Stimulated activated naive CD8-positive, alpha-beta T cell treated with anti-CD3 and anti-CD28 coated beads, Interleukin-15, amount 100 ng/mL, for 72 hours (primary cell): ENCODE measurements around the gene PNPLA7.
"Not testable (repeated sequence)": the region's sequence is repeated elsewhere in the genome, so short reads cannot be mapped to it uniquely, and the experiment has no call there.

Source experiments
- ATAC-seq: fragments of 150-1000 bp; cut with Tn5 transposase; 2 replicates; pipeline ENCODE4 v1.10.0; 2021; ENCODE audit warnings: mild to moderate bottlenecking, moderate library complexity
- DNase-seq, 2 donors: peaks; one replicate each; pipeline ENCODE4 v3.0.0; 2021 to 2022
- H3K27ac Mint-ChIP-seq, 2 donors: one replicate each; pipeline ENCODE4 v1.8.0; 2022; ENCODE audit warnings: mild to moderate bottlenecking in 2 of 2, mixed read lengths in 2 of 2, moderate library complexity in 2 of 2
- H3K27me3 Mint-ChIP-seq: one replicate; pipeline ENCODE4 v1.8.0; 2022; ENCODE audit warnings: mixed read lengths
- H3K4me1 Mint-ChIP-seq: one replicate; pipeline ENCODE4 v1.8.0; 2022; ENCODE audit warnings: mild to moderate bottlenecking, mixed read lengths
- H3K4me3 Mint-ChIP-seq, 2 donors: one replicate each; pipeline ENCODE4 v1.8.0; 2022; ENCODE audit warnings: mild to moderate bottlenecking in 2 of 2, mixed read lengths in 2 of 2, moderate library complexity in 1 of 2
- H3K9me3 Mint-ChIP-seq, 2 donors: one replicate each; pipeline ENCODE4 v1.8.0; 2022; ENCODE audit warnings: mixed read lengths in 2 of 2

PNPLA7 gene

DNA sequence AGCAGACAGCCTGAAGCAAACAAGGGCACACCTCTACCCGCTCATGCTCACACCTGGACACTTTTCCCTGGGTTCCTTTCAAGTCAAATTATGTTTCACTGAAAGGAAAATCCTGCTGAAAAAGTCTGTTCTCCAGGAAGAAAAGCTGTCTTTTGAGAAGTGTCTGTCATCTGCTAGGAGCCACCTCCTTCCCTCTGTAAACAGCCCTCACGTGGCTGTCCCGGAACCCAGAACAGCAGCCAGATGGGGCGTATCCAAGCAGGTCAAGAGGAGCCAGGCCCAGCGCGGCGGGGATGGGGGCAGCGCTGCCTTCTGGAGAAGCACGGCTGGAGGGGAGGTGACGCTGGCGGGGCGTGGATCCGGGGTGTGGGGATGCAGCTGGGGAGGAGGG, at the start of gene PNPLA7:
TSS of gene PNPLA7 (minus strand) at position 172 of the 391 bp plus-strand sequence. CDS start 205 bp downstream, outside the sequence.
- Mint-ChIP-seq H3K9me3 (no peaks in the 10 kb centered on the region), H3K27me3 (no peaks in the 10 kb centered on the region), H3K4me3 (peak within 1 kb of the TSS; percentile 90 to 91), H3K4me1 (peaks cover 32% of the 10 kb centered on the region), H3K27ac (peak within 1 kb of the TSS; percentile 59 to 89)
- ATAC-seq (no peak), DNase-seq (peak in 1 of 2 donors; percentile 34)

DNA sequence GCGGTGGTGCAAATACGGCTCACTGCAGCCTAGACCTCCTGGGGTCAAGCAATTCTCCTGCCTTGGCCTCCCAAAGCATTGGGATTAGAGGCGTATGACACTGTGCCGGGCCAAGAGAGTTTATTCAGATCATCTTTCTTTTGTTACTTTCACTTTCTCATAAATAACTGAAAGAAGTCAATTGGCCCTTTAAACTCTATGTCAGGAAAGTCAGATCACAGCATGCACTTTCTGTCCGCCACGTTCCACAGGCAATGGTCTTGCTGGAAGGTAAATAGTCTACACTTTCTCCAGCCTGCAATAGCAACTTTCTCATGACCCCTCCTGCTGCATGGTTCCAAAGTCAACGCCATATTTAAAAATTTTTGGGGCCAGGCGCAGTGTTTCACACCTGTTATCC, 48.7 kb upstream of the PNPLA7 start:
- Mint-ChIP-seq H3K4me1 (peaks cover 12% of the 10 kb centered on the region), H3K9me3 (no peaks in the 10 kb centered on the region), H3K27ac (no peak overlapping the region), H3K4me3 (no peak overlapping the region), H3K27me3 (no peaks in the 10 kb centered on the region)
- DNase-seq (no peak), ATAC-seq (no peak)

DNA sequence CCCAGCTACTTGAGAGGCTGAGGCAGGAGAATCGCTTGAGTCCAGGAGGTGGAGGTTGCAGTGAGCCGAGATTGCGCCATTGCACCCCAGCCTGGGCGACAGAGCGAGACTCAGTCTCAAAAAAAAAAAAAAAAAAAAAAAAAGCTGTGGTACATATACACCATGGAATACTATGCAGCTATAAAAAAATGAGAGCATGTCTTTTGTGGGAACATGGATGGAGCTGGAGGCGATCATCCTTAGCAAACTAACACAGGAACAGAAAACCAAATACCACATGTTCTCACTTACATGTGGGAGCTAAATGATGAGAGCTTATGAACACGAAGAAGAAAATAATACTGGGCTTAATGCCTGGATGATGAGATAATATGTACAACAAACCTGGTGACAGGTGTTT, 46.4 kb upstream of the PNPLA7 start:
- not testable (repeated sequence) for DNase-seq, H3K9me3 Mint-ChIP-seq, H3K4me3 Mint-ChIP-seq, H3K27ac Mint-ChIP-seq, H3K27me3 Mint-ChIP-seq, ATAC-seq, H3K4me1 Mint-ChIP-seq

DNA sequence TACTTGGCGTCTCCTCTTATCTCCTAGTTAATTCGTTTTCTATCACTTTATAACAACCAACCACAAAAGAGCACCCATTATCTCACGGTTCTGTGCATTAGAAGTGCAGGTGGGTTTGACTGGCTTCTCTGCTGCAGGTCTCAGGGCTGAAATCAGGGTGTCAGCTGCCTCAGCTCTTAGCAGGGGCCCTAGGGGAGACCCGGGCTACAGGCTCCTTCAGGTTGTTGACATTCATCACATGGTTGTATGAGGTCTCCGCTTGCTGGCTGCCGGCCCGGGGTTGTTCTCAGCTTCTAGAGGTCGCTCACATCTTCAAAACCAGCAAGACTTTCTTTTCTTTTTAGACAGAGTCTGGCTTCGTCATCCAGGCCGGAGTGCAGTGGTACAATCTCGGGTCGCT, 43.0 kb upstream of the PNPLA7 start:
- ATAC-seq, result no peak
- no peaks in the 10 kb centered on the region for H3K27me3 Mint-ChIP-seq
- H3K4me1 Mint-ChIP-seq, result peaks cover 30% of the 10 kb centered on the region
- no peak overlapping the region for H3K4me3 Mint-ChIP-seq
- no peaks in the 10 kb centered on the region for H3K9me3 Mint-ChIP-seq
- no peak overlapping the region for H3K27ac Mint-ChIP-seq
- no peak for DNase-seq

DNA sequence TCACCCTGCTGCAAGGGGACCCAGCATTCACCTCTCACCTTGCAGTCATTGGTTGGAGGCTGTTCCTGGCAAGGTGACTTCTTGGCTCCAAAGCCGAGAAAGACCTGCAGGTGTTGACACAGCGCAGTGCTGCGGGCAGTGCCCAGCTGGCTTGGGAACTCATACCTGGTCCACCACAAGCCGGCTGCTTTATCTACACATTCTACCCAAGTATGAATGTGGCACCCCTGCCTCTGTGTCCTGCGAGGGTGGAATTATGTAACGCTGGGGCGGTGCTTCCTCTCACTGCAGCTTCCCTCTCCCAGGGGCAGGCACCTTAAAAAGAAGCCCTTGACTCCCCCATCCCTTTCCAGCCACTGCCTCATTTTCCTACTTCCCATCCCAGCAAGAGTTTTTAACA, 42.6 kb upstream of the PNPLA7 start:
- DNase-seq, result no peak
- Mint-ChIP-seq H3K4me1 (peaks cover 35% of the 10 kb centered on the region), H3K4me3 (no peak overlapping the region), H3K27ac (no peak overlapping the region), H3K27me3 (no peaks in the 10 kb centered on the region), H3K9me3 (no peaks in the 10 kb centered on the region)
- ATAC-seq, result no peak

DNA sequence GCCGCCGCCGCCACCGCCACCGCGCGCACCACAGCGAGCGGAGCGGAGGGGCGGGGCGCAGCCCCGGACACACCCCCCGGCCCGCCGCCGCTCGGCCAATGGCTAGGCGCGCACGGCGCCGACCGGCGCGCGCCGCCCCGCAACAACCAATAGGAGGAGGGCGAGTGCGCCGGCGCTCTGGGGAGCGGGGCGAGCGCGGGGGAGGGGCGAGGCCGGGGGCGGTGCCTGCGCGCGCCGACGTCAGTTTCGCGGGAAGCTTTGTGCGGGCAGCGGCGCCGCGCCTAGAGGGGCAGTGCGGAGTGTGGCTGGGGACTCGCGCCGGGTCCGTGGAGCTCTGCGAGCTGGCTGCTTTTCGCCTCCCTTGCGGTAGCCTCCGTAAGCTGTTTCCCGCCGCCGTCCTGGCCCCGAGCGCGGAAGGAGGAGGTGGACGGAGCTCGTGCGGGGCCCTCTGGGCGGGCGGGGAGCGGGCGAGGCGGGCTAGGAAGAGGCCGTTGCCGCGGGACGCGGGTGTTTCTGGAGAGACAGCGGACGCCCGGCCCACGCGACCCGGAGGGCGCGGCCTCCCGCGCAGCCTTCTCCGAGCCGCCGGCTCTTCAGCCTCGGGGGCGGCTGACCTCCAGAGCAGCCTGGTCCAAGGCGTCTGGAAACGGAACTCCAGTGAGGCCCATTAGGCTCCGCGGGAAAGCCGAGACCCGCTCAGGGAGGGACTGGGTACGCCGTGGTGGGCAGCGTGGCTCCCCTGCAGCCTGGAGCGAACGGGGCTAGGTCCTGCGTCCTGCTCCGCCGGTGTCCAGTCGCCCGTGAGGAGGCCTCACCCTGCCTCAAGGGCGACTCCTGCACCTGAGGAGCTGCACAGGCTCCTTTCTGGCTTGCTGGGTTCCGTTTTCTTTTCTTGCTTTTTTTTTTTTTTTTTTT, 40.5 kb upstream of the PNPLA7 start, which contains the start of gene ZMYND19:
TSS of gene ZMYND19 (minus strand) at position 44 of the 915 bp plus-strand sequence. CDS start 249 bp downstream, outside the sequence.
- no peaks in the 10 kb centered on the region for H3K27me3 Mint-ChIP-seq
- DNase-seq, result peak; percentile 89 to 92
- H3K4me3 Mint-ChIP-seq, result peak within 1 kb of the TSS; percentile 95 to 99
- peak within 1 kb of the TSS; percentile 66 to 99 for H3K27ac Mint-ChIP-seq
- peak; percentile 96 for ATAC-seq
- H3K9me3 Mint-ChIP-seq, result no peaks in the 10 kb centered on the region
- H3K4me1 Mint-ChIP-seq, result peaks cover 41% of the 10 kb centered on the region

DNA sequence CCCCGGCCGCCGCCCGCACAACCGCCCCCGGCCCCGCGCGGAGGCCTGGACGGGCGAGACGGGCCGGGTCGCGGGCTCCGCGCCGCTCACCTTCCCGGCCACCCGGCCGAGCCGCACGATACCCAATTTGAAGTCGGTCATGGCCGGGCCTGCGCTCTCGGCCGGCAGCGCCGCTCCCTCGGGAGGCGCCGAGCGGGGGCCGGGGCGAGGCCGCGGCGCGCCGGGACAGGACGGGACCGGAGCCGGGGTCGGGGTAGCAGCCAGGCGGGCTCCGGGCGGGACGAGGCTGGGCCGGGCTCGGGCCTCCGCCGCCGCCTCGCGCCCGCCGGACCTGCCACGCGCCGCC, 39.9 kb upstream of the PNPLA7 start:
- ATAC-seq (peak; percentile 57), DNase-seq (no peak)
- Mint-ChIP-seq H3K9me3 (no peaks in the 10 kb centered on the region), H3K27me3 (no peaks in the 10 kb centered on the region), H3K4me1 (peaks cover 41% of the 10 kb centered on the region), H3K27ac (no peak overlapping the region), H3K4me3 (no peak overlapping the region)

DNA sequence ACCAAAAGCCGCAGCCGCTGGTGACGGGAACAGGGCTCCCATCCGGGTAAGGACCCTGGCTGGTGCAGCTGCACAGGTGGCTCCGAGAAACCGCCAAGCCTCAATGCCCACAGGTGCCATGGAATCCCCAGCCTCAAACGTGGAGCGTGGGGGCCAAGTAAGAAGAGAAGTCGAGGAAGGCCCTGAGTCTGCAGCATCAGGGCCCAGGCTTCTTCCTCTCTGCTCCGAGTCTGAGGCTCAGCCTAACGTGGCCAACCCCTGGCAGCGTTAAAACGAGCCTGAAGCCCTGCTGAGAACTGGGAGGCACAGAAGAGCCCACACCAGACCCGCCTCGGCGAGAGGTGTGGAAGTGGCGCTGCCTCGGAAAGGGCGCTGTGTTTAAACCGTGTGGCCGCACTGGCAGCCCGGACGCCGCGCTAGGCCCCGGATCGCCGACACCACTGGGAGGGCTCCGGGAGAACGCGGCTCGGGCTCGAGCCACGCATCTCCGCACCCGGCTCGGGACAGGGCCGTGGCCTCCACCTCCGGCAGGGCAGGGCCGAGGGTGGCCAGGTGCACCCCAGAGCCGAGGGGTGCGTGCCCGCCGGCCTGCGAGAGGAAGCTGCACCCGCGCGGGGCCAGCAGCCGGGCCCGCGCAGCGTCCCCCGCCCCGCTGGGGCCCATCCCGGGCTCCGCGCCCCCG, 39.4 kb upstream of the PNPLA7 start:
- ATAC-seq, result peak; percentile 31
- DNase-seq, result peak; percentile 28 to 29
- Mint-ChIP-seq H3K27ac (peak overlapping the region; percentile 13 to 76), H3K4me1 (peaks cover 41% of the 10 kb centered on the region), H3K9me3 (no peaks in the 10 kb centered on the region), H3K4me3 (peak overlapping the region; percentile 86 to 89), H3K27me3 (no peaks in the 10 kb centered on the region)

DNA sequence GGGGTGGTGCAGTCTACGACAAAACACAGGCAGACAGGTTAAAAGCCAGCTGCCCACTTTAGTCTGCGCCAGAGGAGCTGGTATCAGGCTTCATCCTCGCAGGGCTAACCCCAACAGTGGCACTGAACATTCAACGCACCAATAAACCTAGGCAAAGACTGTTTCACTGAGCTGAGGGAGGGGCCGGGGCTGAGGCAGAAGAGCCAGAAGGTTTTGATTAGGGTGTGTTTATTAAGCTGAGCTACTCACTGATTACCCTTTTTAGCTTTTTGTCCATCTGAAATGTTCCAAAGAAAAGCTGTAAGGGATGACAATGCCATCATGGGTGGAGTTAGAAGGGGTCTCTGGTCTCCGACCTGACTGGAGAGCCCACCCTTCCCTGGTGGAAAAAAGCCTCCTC, 38.7 kb upstream of the PNPLA7 start:
- peak overlapping the region in 1 of 2 donors; percentile 89 for H3K4me3 Mint-ChIP-seq
- no peak for ATAC-seq

DNA sequence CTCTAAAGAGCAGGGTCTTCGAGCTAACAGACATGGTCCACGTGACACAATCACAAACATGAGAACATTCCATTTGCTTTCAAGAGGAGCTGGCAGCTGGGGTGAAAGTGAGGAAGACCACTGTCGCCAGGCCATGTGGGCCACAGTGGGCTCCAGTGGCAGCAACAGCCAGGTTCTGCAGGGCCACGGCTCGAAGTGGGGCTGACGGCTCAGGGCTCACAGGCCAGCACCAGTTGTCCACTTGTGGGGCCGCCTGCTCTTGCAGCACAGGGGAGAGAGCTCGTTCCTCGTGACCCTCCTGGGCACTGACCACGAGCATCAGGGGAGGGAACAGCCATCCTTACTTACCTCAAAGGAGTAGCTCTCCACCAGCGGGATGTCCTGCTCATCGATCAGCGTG, 38.1 kb upstream of the PNPLA7 start:
- peaks cover 41% of the 10 kb centered on the region for H3K4me1 Mint-ChIP-seq

More for the DNA sequence above, 38.7 kb upstream of the PNPLA7 start:
- H3K9me3 Mint-ChIP-seq, result no peaks in the 10 kb centered on the region
- H3K27me3 Mint-ChIP-seq, result no peaks in the 10 kb centered on the region
- peaks cover 41% of the 10 kb centered on the region for H3K4me1 Mint-ChIP-seq
- no peak for DNase-seq
- peak overlapping the region in 1 of 2 donors; percentile 27 for H3K27ac Mint-ChIP-seq

DNA sequence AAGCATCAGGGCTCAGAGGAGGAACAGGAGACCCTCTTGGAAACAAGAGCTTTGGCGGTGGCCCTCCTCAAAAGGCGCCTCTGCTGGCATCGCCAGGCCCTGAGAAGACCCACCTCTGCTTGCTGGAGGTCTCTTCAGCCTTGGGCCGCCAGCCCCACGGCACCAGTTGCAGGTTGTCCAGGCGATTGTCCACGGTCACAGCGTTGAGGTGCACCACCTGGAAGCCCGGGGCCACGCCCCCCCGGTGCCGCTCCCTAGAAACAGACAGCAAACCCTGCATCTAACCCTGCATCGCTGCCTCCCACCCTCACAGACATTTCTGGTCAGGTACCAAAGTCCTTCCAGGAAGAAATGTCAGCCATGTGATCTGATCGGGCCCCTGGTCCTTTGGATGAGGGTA, 36.7 kb upstream of the PNPLA7 start:
- Mint-ChIP-seq H3K27ac (no peak overlapping the region), H3K27me3 (no peaks in the 10 kb centered on the region), H3K4me1 (peaks cover 41% of the 10 kb centered on the region), H3K9me3 (no peaks in the 10 kb centered on the region), H3K4me3 (no peak overlapping the region)
- ATAC-seq (no peak), DNase-seq (no peak)

More for the DNA sequence above, 38.1 kb upstream of the PNPLA7 start:
- H3K27me3 Mint-ChIP-seq, result no peaks in the 10 kb centered on the region
- no peak overlapping the region for H3K27ac Mint-ChIP-seq
- ATAC-seq, result no peak
- peak overlapping the region in 1 of 2 donors; percentile 39 for H3K4me3 Mint-ChIP-seq
- no peak for DNase-seq
- H3K9me3 Mint-ChIP-seq, result no peaks in the 10 kb centered on the region

DNA sequence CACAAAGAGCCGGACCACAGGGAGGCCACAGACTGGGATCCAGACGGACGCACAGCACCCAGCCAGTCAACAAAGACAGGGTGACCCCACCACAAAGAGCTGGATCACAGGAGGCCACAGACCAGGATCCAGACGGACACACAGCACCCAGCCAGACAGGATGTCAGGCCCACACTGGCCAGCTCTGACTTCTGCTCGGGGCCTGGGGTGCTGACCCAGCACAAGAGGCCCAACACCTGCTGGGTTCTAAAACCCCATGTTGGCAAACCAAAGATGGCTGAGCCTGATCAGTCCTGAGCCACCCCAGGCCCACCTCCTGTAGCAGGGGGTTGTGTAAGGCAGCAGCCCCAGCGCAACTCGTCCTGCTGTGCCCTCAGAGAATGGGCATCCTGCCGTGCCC, 33.8 kb upstream of the PNPLA7 start:
- DNase-seq (no peak), ATAC-seq (no peak)
- no peaks in the 10 kb centered on the region for H3K27me3 Mint-ChIP-seq
- no peak overlapping the region for H3K27ac Mint-ChIP-seq
- no peaks in the 10 kb centered on the region for H3K9me3 Mint-ChIP-seq
- no peak overlapping the region for H3K4me3 Mint-ChIP-seq
- H3K4me1 Mint-ChIP-seq, result peaks cover 34% of the 10 kb centered on the region

DNA sequence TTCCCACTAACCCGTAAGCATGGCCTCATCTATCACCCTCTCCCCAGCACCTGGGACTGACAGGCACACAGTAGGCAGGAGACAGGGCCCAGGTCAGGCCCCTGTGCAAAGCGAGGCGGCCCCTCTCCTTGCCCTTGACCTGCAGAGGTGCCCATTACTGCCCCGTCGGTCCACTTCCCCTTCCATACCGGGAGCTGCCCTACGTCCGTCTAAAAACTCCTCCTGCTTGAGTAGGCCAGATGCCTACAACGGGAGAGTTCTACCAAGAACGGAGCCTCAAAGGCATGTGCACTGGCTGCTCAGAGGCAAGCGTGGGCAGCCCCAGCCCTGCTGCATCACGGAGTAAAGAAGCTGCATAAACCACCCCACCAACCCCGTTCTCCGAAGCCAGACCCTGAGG, 33.1 kb upstream of the PNPLA7 start:
- no peaks in the 10 kb centered on the region for H3K9me3 Mint-ChIP-seq
- no peak overlapping the region for H3K27ac Mint-ChIP-seq
- no peak overlapping the region for H3K4me3 Mint-ChIP-seq
- no peaks in the 10 kb centered on the region for H3K27me3 Mint-ChIP-seq
- peaks cover 31% of the 10 kb centered on the region for H3K4me1 Mint-ChIP-seq
- ATAC-seq (no peak), DNase-seq (no peak)

DNA sequence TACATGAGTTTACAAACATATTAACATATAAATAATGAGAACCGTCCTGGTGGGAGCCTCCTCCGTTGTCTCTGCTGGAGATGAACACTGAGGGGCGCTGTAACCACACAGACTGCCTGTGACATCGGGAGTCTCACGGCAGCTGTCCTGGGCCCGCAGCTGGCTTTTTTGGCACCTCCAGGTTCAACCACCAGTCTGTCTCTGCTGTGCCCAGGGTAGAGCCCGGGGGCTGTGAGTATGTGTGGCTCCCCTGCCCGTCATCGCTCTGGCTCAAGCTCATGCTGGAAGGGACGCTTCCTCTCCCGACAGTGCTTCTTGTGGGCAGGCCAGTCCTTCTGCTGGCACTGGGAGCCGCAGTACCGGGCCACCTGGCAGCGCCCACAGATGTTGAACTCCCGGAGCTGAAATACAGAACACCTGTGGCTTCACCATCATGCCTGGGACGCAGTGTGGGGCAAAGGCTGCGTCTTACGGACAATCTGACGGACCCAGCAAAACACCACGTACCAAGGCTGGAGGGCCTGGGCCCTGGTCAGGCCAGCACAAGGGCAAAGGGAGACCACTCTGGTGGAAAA, 32.2 kb upstream of the PNPLA7 start:
- ATAC-seq (no peak), DNase-seq (no peak)
- Mint-ChIP-seq H3K27me3 (no peaks in the 10 kb centered on the region), H3K4me1 (peaks cover 29% of the 10 kb centered on the region), H3K9me3 (no peaks in the 10 kb centered on the region), H3K27ac (no peak overlapping the region), H3K4me3 (no peak overlapping the region)

DNA sequence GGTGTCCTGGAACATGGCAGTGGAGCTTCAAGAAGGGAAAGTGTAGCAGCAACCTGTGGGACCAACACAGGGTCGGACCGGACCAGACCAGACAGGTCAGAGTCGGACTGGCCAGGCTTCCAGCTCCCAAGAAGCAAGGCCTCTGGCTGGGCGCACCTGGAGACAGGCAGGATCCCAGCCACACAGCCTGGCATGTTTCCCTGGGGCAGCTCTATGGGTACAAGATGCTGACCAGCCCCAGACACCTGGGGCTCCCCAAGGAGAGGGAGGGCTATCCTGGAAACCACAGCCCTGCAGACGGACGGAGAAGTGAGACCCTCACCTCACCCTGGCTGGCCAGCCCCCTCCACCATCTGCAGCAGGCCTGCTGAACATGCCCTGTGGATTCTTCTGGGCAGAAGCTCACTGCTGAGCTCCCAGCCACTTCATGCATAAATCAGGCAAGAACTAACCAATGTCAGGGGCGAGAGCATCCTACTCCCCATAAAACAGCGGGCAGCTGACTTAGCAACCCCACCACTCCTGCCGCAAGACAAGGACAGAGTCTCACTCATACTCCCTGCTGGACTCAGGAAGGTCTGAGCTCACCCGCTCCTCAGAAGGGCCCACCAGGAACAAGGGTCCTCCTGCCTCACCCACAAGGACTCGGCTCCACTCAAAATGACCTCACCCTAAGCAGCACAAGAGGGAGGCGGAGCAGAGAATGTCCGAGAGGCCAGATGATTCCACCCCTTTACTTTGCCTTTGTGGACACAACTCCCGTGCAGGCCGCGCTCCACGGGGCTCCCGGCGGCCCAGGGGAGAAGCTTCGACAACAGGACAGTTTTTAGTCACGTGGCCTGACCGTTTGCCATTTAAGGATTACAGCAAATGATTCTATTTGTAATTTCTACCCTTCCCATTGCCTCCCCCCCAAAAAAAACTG, 31.4 kb upstream of the PNPLA7 start:
- no peak overlapping the region for H3K4me3 Mint-ChIP-seq
- no peaks in the 10 kb centered on the region for H3K9me3 Mint-ChIP-seq
- H3K4me1 Mint-ChIP-seq, result peaks cover 34% of the 10 kb centered on the region
- no peaks in the 10 kb centered on the region for H3K27me3 Mint-ChIP-seq
- no peak overlapping the region for H3K27ac Mint-ChIP-seq
- DNase-seq (no peak), ATAC-seq (no peak)
